Brain microvascular endothelial cell (primary cell): ENCODE data around the gene CLBA1.

Experiments used
- DNase-seq: peaks from one replicate; pipeline ENCODE4 v3.0.0-alpha.2; 2020
- H3K27ac ChIP-seq: fragments of 250-450 bp; sonication (Bioruptor Pico); 2 replicates; pipeline ENCODE4 v1.5.1; 2020; ENCODE audit warnings: mild to moderate bottlenecking, moderate library complexity
- H3K27me3 ChIP-seq: fragments of 250-450 bp; sonication (Bioruptor Pico); replicated peaks from 2 replicates; pipeline ENCODE4 v1.5.1; 2020; ENCODE audit warnings: mild to moderate bottlenecking
- H3K36me3 ChIP-seq: fragments of 250-450 bp; sonication (Bioruptor Pico); replicated peaks from 2 replicates; pipeline ENCODE4 v1.5.1; 2020; ENCODE audit warnings: mild to moderate bottlenecking
- H3K4me3 ChIP-seq: 2 replicates; pipeline ENCODE4 v1.5.1; 2011; ENCODE audit warnings: low read depth, mild to moderate bottlenecking, control low read depth, low read length, moderate library complexity
- CTCF ChIP-seq: IDR thresholded peaks from 2 replicates; pipeline ENCODE4 v1.5.1; 2011; ENCODE audit warnings: low read depth, mild to moderate bottlenecking, moderate library complexity, low read length, control low read depth, inconsistent platforms; ENCODE audit errors: missing control alignments
- in situ Hi-C: cut with HindIII; loops from 2 replicates; pipeline ENCODE4 v1.10.0; 2017; ENCODE audit warnings: low sequenced_read_pairs, low pct_ligation_motif_present

The CLBA1 gene

GRCh38 chr14:104976198-104977007, 9.2 kb upstream of the CLBA1 start:
- peak; percentile 95 for TF ChIP-seq CTCF
- Histone ChIP-seq H3K4me3 (no peak overlapping the region), H3K36me3 (no peaks in the 10 kb centered on the region), H3K27ac (no peak overlapping the region), H3K27me3 (no peaks in the 10 kb centered on the region)
- DNase-seq: peak; percentile 65
- in situ Hi-C loops: no loop called here

DNA sequence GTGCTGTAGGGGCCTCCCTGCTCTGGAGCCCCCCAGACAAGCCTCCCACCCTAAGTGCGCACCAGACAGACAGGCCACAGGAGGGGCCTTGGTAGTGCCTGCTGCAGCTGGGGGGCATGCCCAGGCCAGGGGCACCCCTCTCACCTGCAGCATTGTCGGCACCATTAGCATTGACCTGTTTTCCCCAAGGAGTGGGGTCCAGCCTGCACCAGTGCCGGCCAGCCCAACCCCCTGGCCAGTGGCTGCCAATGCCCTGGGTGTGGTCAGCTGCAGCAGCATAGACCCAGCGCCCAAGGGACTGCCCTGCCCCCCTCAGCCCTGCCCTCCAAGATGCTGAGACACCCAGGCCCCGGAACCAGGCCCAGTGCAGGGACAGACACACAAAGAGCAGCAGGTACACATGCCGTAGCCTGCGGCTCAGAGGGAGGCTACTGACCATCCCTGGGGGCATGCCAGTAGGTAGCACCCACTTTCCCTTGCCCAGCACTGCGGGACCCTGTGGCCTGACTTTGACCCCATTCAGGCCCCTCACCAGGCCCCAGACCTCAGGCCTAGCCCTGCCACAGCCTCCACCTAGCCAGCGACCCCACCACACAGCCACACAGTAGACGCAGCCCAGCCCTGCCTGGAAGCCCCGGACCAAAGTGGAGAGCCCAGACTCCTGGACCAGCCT, 8.4 kb upstream of the CLBA1 start:
- DNase-seq: no peak
- in situ Hi-C loops: no loop called here
- Histone ChIP-seq H3K36me3 (no peaks in the 10 kb centered on the region), H3K27me3 (no peaks in the 10 kb centered on the region), H3K27ac (no peak overlapping the region), H3K4me3 (peak overlapping the region; percentile 48)
- TF ChIP-seq CTCF: no peak

DNA sequence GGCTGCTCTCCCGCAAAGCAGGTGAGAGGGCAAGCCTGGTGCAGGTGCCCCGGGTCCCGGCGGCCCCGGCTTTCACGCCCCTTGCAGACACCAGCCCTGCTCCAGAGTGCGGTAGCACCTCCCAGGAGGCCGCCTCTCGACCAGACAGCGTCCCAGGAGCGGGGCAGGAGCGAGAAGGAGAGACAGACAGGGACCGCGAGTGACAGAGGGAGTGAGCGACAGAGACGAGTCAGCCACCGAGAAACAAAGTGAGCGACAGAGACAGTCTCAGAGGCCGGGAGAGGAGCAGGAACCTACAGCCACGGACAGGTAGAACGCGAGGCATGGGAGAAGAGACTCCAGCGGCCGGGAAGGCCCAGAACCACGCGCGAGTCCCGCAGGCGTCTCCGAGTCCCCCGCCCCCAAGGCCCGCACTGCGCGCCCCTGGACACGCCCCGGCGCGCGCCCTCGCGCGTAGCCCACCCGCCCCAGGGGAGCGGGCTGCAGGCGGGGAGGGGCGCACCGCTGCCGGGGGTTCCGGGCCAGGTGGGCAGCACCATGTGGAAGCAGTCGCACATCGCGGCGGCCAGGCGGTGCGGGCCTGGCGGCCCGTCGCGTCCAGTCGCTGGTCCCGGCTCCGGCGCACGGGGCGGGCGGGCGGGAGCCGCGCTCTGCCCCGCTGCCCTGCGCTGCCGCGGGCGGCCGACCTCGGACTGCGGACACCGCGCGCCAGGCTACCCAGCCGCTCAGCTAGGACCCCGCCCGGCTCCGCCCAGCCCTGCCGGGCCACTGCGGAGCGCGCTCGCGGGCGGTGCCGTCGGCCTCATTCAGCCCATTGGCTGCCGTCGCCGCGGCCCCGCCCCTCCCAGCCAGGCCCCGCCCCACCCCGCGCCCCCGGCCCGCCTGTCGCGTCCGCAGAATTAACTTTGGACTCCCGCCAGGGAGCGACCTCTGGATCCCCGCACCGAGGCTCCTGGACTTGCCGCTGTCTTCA, 7.6 kb upstream of the CLBA1 start, which contains the start of gene AHNAK2:
Gene AHNAK2, minus strand, starts transcription at position 694 of the 973 bp plus-strand sequence. Its CDS starts 137 bp downstream, at position 557.
- no peak for TF ChIP-seq CTCF
- H3K27ac ChIP-seq: no peak within 1 kb of the TSS
- in situ Hi-C loops: no loop called here
- no peaks in the 10 kb centered on the region for H3K36me3 ChIP-seq
- no peaks in the 10 kb centered on the region for H3K27me3 ChIP-seq
- DNase-seq: peak; percentile 38
- H3K4me3 ChIP-seq: peak within 1 kb of the TSS; percentile 48

GRCh38 chr14:104978746-104979691, 6.6 kb upstream of the CLBA1 start:
- in situ Hi-C loops: no loop called here

More at GRCh38 chr14:104978746-104979691, 6.6 kb upstream of the CLBA1 start:
- Histone ChIP-seq H3K27ac (no peak overlapping the region), H3K4me3 (peak overlapping the region; percentile 44), H3K36me3 (no peaks in the 10 kb centered on the region), H3K27me3 (no peaks in the 10 kb centered on the region)
- DNase-seq: no peak
- no peak for TF ChIP-seq CTCF
